PC-9 (cell line): ENCODE data around the gene TBC1D22A.

Source experiments
- EZH2 ChIP-seq: fragments of 200-600 bp; sonication (generic); IDR thresholded peaks from 2 replicates; pipeline ENCODE4 v1.8.0; 2017; ENCODE audit warnings: antibody characterized with exemption, low read depth
- TF ChIP-seq, protein P1 (sequence below): fragments of 200-600 bp; sonication (generic); conservative IDR thresholded peaks from 2 replicates; pipeline ENCODE4 v1.6.1; 2017; ENCODE audit warnings: mixed run types, antibody characterized with exemption, mild to moderate bottlenecking, moderate library complexity

DNA sequence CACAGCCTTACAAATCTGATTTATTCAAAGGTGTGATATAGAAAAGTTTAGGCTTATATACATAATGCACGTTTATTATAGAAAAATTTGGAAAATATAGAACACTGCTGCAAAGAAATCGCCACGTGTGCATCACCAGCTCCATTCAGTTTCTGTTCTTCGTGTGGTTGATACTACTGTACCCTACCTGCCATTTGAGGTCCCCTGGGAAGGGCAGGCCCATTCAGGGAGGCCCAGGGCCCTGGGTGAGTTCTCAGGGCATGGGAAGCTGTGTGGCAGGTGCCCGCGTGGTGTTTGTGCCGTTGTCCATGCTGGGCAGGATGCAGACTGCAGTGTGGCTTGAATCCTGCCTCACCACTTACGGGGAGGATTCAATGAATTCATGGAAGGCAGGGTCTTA lies 60.8 kb downstream of the TBC1D22A start:
- TF ChIP-seq, protein P1, sequence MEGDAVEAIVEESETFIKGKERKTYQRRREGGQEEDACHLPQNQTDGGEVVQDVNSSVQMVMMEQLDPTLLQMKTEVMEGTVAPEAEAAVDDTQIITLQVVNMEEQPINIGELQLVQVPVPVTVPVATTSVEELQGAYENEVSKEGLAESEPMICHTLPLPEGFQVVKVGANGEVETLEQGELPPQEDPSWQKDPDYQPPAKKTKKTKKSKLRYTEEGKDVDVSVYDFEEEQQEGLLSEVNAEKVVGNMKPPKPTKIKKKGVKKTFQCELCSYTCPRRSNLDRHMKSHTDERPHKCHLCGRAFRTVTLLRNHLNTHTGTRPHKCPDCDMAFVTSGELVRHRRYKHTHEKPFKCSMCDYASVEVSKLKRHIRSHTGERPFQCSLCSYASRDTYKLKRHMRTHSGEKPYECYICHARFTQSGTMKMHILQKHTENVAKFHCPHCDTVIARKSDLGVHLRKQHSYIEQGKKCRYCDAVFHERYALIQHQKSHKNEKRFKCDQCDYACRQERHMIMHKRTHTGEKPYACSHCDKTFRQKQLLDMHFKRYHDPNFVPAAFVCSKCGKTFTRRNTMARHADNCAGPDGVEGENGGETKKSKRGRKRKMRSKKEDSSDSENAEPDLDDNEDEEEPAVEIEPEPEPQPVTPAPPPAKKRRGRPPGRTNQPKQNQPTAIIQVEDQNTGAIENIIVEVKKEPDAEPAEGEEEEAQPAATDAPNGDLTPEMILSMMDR, result no peak
- no peak for TF ChIP-seq EZH2
